HG02938 (cell line): Measurements from ENCODE around the gene EEFSEC.
A peak's percentile ranks its signal among the peaks of the same experiment; 100 is the strongest.

Experiments used
- ATAC-seq: cut with Tn5 transposase; IDR thresholded peaks from one replicate; pipeline ENCODE4 v1.9.1; 2021; ENCODE audit warnings: mild to moderate bottlenecking, moderate library complexity; ENCODE audit not compliant: unreplicated experiment

The EEFSEC gene, protein sequence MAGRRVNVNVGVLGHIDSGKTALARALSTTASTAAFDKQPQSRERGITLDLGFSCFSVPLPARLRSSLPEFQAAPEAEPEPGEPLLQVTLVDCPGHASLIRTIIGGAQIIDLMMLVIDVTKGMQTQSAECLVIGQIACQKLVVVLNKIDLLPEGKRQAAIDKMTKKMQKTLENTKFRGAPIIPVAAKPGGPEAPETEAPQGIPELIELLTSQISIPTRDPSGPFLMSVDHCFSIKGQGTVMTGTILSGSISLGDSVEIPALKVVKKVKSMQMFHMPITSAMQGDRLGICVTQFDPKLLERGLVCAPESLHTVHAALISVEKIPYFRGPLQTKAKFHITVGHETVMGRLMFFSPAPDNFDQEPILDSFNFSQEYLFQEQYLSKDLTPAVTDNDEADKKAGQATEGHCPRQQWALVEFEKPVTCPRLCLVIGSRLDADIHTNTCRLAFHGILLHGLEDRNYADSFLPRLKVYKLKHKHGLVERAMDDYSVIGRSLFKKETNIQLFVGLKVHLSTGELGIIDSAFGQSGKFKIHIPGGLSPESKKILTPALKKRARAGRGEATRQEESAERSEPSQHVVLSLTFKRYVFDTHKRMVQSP

DNA sequence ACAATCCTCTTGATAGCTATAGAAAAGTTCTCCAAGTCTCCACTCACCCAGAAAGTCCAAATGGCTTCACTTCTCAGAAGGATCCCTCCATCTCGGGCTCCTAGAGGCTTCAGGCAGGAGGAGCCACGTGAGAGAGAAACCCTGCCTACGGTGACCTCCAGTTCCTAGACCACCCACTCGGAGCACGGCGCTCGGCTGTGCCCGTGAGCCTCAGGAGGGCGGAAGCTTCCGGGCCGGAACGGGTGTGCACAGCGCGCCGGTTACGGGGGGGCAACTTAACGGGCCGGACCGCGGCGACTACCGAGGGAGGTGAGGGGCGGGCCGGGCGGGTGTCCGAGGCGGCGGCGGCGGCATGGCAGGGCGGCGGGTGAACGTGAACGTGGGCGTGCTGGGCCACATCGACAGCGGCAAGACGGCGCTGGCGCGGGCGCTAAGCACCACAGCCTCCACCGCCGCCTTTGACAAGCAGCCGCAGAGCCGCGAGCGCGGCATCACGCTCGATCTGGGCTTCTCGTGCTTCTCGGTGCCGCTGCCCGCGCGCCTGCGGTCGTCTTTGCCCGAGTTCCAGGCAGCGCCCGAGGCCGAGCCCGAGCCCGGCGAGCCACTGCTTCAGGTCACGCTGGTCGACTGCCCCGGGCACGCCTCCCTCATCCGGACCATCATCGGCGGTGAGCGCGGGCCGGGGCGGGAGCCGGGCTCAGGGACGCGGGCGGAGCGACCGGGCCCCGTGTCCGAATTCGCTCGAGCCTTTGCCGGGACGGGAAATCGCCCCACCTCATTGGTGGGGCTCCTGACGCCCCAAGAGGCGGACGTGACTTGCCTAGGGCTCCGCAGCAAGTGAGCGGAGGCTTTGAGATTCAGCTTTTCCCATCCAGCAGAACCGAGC, at the start of gene EEFSEC:
EEFSEC (plus strand) TSS at position 326 of the 886 bp plus-strand sequence; CDS start at position 353, 27 bp downstream.
- ATAC-seq: peak; percentile 79

DNA sequence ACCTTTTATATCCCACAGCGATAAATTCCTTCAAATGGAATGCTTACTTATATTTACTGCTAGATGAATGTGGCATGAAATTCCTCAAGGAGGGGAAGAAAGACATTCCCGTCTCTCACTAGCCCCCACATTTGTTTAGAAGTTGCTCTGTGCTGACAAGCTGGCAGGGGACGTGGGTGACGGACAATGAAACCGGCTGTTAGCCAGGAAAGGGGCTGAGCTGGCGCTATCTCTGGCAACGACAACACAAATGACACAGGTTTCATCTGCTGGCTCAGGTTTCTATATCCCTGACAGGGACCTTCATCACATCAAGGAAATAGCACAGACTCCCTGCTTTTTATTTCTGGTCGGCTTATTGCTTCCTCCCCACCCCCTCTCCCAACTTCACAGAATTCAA, 45.4 kb upstream of the EEFSEC start:
- ATAC-seq: no peak

DNA sequence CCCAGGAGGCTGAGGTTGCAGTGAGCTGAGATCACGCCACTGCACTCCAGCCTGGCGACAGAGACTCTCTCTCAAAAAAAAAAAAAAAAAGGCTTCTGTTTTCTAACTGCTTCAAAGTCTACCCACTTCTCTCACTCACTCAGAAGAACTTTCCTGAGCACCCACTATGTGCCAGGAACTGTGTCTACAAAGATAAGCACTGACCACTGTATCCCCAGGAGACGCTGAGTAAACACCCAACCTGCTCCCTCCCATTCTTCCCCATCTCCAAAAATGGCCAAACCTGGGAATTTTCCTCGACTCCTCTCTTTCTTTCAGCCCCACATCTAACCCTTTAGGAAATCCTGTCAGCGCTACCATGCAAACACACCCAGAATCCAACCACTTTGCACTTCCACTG, 42.1 kb upstream of the EEFSEC start:
- no peak for ATAC-seq

DNA sequence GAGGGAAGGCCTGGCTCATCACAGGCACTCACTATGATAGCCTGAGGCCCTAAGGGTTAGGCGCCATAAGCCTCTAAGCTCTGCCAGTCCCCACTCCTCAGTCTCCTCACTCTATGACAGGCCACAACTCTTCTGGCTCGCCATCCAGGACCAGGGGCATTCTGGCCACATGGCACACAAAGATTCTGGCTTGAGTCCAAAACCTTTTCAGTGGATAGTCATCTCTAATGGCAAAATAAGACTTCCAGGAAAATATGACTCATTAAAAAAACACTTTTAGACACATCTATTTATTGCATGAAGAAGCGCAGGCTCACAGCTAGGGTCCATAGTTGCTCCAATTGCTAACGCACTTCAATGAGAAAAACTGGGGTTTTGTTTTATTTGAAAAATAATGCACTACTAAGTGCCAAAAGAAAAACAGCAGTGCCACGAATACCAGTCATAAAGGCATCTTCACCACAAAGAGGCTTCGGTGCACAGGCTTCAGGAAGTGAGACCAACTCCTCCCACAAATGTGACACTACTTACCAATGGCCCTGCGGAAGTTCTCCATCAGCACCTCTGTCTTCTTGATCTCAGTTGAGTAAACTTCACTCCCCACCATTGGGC, 40.8 kb upstream of the EEFSEC start:
- ATAC-seq: no peak

DNA sequence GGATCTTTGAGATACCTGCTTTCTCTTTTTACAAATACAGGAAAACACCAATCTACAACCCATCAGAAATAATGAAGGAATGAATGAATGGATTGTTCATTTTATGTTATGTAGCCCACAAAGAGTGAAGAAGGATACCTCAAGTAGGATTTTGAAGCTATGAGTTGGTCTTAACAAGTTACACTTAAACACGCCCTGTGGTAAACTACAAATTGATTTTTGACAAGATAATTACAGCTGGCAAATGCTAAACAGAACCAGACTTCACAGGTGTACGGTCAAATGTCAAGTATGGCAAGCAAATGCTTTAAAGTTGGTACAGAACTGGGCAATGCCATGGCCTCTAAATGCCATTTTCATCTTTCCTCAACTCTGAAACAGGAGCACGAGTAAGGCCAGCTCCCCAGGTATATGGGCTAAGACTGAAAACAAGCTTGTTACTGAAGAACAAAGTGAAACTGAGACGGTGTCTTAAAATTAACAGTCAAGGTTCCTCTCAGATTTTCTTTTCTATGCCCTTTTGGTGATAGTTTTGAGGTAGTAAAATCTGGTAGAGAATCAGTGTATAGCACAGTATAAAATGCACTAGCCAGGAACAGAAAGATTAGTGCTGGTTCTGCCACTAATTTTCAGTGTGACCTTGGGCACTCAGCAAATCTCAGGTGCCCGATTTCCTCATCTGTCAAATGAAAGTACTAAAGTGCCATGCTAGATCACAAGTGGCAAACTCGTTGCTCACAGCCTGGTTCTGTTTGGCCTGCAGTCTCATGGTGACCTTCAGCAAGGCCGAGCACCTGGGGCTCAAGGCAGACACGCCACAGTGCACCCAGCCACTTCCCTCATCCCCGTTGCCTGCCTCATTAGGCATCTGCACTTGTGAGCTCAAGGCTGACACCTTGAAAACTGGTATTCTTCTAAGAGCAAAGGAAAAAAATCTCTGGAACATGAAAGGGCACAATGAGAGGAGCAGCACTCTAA, 39.2 kb upstream of the EEFSEC start:
- ATAC-seq: no peak

DNA sequence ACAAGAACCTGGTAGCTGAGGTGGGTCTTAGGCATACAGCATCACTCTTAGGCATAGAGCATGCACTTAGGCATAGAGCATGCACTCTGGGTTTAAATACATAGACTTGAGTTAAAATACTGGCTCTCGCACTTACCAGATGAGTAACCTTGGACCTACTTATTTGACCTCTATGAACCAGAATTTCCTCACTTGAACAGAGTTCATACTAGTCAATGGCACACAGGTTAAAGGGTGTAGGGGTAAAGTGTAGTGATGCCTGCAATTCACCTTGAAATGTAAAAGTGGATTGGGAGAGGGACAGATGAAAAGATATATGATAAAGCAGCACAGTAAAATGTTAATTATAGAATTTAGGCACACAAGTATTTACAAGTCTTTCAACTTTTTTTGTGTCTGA, 31.3 kb upstream of the EEFSEC start:
- ATAC-seq: no peak

DNA sequence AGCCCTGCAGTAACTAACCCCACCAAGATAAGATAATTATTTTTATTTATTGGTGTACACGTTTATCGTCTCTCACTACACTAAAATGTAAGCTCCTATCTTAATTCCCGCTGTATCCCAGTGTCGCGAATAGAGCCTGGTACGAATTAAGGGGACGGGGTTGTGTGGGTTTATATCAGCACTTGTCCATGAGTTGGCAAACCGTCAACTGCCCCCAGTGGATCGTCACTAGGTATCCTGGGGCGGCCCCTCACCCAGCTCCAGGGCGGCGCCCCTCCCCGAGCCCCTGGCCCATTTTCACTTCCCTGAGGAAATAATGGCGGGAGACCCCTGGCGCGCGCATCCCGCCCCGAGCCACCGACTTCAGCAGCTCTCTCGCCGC, 30.1 kb upstream of the EEFSEC start:
- ATAC-seq: peak; percentile 1

DNA sequence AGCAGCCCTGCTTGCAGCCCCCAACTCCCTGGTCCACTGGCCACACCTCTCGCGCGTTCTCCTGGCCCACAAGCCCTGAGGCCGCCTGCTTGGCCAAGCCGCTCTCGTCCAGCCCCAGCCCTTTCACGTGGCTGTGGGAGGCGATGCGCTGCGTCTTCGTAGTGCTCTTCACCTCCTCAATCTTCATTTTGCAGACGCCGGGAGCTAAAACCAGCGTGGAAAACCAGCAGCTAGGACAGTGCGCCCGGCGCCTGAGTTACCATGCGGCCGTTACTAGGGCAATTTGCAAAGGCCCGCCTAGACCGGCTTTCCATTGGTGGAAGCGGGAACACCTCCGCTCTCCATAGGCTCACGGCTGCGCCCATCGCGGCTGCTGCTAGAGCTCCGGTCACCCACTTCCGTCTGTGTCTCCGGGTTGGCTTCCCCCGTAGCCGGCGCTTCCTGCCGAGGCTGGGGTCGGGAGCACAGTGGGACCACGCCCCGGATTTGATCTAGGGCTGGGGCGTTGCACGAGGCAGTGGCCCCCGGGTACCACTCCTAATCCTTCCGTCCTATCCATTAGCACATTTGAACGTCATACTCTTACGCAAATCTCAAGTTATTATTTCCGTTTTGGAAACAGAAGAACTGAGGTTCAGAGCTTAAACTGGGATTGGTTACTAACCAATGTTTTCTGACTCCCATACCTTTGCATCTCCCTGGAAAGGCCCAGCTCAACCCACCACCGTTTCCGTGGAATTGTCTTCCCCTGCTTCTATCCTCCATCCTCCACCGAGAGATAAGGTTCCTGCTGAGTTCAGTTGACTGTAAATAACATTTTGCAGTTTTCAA, 29.5 kb upstream of the EEFSEC start, which contains the start of gene RUVBL1:
RUVBL1 (minus strand) TSS at position 275 of the 831 bp plus-strand sequence; CDS start at position 187, 88 bp downstream.
- peak; percentile 97 for ATAC-seq

DNA sequence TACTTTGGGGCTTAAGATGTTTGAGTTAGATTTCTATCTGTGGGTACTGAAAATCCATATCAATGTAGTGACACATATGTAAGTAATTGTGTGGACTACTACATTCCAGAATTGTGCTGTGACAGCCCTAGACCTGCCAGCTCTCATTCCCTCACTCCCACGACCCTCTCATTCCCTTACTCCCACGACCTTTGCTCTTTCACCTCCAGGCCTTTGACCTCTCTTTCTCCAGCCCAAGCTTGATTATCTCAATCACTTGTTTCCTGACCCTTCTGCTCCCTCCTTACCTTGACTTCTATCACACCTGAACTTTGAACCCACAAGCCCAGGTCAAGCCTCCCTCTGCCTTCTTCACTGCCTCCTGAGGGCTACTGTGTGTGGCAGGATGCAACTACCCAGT, 26.0 kb upstream of the EEFSEC start:
- ATAC-seq: no peak

DNA sequence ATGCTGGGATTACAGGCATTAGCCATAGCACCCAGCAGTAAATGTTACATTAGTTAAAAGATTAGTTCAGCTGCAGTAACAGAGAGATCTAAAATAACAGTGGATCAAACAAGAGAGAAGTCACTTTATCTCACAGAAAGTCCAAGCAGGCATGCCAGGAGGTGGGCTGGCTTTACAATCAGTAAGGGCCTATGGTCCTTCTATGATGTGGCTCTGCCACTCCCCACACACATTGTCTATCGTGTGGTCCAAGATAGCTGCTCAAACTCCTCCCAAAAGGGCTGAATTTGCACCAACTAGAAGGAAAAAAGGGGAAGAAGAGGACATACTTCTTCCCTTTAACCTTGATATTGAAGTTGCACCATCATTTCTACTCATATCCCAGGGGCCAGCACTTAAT, 25.0 kb upstream of the EEFSEC start:
- no peak for ATAC-seq

DNA sequence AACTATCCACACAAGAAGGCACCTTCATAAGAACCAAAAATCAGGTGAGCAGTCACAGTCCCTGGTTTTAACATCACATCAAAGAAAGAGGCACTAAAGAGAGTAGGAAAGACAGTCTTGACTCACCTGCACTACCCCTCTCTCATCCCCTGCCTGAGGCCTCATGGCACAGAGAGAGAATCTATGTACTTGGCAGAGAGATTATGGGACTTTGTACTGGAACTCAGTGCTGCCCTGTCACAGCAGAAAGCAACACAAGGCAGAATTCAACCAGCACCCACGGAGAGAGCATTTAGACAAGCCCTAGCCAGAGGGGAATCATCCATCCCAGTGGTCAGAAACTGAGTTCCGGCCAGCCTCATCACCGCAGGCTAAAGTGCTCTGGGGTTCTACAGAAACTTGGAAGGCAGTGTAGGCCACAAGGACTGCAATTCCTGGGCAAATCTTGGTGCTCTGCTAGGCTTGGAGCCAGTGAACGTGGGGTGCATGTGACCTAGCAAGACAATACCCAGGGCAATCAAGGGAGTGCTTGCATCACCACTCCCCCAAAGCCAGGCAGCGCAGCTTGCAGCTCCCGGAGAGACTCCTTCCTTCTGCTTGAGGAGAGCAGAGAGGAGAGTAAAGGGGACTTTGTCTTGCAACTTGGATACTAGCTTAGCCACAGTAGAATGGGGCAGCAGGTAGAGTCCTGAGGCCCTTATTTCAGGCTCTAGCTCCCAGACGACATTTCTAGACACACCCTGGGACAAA, 21.2 kb upstream of the EEFSEC start:
- no peak for ATAC-seq

DNA sequence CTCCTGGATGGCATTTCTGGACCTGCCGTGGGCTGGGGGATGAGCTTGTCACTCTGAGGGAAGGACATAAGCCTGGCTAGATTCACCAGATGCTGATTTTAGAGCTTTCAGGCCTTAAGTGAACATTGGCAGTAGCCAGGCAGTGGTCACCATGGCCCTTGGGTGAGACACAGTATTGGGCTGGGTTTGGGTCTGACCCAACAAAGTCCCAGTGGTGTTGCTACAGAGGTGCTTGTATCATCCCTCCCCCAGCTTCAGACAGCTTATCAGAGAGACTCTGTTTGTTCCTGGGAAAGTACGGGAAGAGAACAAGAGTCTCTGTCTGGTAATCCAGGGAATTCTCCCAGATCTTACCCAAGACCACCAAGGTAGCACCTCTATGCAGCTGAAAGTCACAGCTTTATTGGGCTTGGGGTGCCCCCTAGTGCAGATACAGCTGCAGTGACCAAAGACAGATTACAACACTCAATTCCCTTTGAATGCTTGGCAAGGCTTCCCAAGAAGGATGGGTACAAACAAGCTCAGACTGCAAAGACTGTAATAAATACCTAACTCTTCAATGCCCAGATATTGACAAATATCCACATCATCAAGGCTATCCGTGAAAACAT, 19.9 kb upstream of the EEFSEC start:
- no peak for ATAC-seq

DNA sequence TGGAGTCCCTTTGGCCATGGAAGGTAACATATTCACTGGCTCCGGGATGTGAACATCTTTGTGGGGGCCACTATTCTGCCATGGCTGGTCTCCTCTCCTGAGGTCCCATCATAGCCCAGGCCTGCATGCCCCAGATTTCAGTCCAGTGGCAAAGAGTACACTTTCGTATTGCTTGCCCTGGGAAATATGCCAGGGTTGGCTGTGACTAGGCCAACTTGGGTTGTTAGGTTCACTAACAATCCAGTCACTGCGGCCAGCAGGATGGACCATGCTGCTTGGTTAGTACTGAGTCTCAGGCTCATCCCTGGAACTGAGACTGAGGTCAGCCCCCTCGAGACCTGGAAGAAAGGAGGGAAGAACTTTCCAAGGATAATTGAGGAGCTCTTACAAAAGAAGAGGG, 9.8 kb upstream of the EEFSEC start:
- ATAC-seq: no peak

DNA sequence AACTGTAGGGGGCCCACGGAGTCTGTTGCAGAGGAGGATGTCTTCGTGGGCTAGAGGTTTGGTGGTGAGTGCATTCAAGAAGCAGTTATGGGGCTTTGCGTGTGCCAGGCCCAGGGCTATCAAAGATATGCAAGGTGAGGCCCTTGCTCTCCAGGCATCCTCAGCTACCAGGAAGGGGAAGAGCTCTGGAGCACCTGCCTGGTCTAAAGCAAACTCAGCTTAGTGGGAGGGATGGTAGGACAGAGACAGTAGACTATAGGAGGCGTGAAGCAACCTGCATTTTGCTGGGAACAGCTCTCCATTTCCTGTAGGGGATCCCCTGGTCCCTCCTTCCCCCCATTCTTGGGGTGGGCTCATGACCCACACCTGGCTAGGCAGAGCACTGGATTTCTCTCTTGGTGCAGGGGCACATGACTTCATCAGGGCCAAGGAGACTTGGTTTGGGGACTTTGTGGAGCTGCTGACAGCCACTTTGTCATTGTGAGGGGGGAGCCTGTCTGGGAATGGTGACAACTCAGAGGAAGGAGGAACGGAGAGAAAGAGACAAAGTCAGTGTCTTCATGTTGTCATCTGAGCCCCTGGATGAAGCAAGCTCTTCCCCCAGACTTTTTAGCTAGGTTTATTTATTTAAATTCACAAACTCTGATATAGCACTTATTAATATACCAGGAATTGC, 8.6 kb upstream of the EEFSEC start:
- ATAC-seq: no peak

DNA sequence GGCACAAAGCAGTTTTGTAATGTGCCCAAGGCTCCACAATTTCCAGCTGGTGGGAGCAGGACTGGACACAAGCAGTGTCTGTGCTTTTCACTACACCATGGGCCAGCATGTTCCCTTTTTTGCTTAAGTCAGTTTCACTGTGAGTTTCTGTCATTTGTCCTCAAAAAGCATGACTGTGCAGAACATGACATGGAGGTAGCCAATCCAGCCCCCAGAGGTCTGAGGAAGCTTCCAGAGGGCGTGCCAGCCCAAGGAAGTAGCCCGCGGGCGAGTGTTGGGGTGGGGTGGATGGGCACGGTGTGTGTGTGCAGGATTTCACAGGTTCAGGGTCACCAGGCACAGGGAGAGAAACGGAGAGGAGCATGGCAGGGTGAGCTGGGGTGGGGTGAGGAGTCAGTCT, 8.0 kb upstream of the EEFSEC start:
- no peak for ATAC-seq

DNA sequence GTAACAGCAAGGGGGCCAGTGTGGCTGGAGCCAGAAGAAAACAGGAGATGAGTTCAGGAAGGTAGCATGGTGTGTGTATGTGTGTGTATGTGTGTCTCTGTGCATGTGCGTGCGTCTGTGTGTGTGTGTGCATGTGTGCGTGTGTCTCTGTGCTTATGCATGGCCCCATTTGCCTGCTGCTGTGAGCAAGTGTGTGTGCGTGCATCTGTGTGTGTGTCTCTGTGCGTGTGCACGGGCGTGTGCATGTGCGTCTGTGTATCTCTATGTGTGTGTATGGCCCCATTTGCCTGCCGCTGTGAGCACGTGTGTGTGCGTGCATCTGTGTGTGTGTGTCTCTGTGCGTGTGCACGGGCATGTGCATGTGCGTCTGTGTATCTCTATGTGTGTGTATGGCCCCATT, 7.1 kb upstream of the EEFSEC start:
- ATAC-seq: no peak

DNA sequence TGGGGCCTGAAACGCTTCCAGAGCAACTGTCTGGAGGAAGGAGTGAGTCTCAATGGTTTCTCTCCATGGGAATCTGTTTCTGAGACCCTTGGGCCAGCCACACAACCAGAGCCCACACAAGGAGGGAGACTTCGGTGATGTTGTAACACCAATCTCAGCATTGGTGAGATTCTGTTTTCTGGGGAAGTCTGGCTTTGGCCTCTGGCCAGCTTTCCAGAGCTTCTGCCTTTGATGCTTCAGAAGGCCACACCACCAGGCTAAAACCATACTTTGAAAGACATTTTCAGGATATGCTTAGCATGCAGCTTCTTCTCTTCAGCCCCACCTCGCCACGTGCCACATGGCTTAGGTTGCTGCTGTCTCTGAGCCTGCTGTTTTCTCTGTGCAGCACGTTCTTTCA, 3.6 kb upstream of the EEFSEC start:
- no peak for ATAC-seq
